Stimulated activated effector memory CD8-positive, alpha-beta T cell treated with anti-CD3 and anti-CD28 coated beads, Interleukin-12 subunit alpha, Interleukin-12 subunit beta, amount 100 ng/mL, for 72 hours (primary cell): Measurements from ENCODE around the gene ADNP.
"Not testable (repeated sequence)": the region's sequence is repeated elsewhere in the genome, so short reads cannot be mapped to it uniquely, and the experiment has no call there.

Experiments used
- ATAC-seq: fragments of 150-1000 bp; cut with Tn5 transposase; 2 replicates; pipeline ENCODE4 v1.10.0; 2021
- DNase-seq, 2 donors: peaks; one replicate each; pipeline ENCODE4 v3.0.0; 2021 to 2022; ENCODE audit warnings: low spot score in 2 of 2
- H3K27ac Mint-ChIP-seq: one replicate; pipeline ENCODE4 v1.8.0; 2022; ENCODE audit warnings: mild to moderate bottlenecking, mixed read lengths
- H3K36me3 Mint-ChIP-seq: one replicate; pipeline ENCODE4 v1.8.0; 2022; ENCODE audit warnings: mild to moderate bottlenecking, mixed read lengths
- H3K4me1 Mint-ChIP-seq: one replicate; pipeline ENCODE4 v1.8.0; 2022; ENCODE audit warnings: mixed read lengths
- H3K4me3 Mint-ChIP-seq: one replicate; pipeline ENCODE4 v1.8.0; 2022; ENCODE audit warnings: mild to moderate bottlenecking, mixed read lengths
- H3K9me3 Mint-ChIP-seq: one replicate; pipeline ENCODE4 v1.8.0; 2022; ENCODE audit warnings: mixed read lengths

Gene ADNP

DNA sequence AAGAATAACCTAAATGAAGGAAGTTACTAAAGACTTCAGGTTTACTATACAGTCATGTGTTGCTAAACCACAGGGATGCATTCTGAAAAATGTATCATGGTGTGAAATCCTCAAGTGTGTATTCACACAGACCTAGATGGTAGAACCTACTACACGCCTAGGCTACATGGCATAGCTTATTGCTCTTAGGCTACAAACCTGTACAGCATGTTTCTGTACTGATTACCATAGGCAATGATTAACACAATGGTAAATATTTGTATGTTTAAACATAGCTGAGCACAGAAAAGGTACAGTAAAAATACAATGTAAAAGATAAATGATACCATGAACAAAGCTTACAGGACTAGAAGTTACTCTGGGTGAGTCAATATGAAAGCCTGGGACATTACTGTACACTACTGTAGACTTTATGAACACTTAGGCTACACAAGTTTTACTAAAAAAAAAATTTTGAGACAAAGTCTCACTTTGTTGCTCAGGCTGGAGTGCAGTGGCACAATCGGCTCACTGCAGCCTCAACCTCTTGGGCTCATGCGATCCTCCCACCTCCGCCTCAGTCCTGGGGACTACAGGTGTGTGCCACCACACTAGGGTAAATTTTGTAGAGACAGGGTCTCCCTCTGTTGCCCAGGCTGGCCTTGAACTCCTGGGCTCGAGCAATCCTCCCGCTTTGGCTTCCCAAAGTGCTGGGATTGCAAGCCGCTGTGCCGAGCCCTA, 36.0 kb downstream of the ADNP start:
- ATAC-seq: peak; percentile 82
- Mint-ChIP-seq H3K4me1 (peaks cover 31% of the 10 kb centered on the region), H3K36me3 (peaks cover 99% of the 10 kb centered on the region), H3K4me3 (no peak overlapping the region), H3K27ac (no peak overlapping the region), H3K9me3 (no peaks in the 10 kb centered on the region)
- DNase-seq: no peak

DNA sequence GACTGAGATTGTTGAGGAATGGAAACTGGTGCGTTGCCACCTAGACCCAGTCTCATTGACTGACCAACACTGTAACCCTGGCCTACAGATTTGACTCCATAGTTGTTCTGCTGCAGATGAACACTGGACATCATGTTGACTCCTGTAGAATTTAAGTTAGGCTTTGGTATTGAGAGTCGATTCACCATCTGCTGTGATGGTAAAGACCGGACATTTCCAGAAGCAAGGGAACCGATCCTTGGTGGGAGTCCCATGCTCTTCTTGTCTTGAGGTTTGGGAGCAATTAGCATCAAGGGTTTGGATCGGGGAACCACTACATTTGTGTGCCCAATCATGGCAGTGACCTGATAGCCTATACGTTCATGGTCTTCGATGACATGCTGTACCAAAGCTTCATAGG, 37.6 kb downstream of the ADNP start:
- Mint-ChIP-seq H3K4me3 (no peak overlapping the region), H3K36me3 (peaks cover 99% of the 10 kb centered on the region), H3K4me1 (peaks cover 31% of the 10 kb centered on the region), H3K9me3 (no peaks in the 10 kb centered on the region), H3K27ac (peak overlapping the region; percentile 72)
- ATAC-seq (no peak), DNase-seq (no peak)

DNA sequence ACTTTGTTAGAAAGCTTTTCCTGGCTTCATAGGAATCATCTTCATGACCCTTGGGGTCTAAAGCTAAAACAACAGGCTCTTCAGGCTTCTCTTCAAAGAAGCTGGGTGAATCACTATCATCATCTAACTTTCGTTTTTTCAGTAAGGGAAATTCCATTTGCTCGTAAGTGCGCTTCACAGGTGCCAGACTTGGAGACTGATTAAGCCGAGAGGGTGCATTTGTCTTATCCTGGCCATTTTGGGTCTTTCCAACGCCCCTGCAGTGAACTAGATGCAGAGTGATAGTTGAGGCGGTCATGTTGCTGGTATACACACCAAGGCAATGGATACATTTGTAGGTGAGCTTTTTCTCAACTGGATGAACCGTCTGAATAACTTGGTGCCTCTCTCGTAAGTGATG, 38.8 kb downstream of the ADNP start:
- H3K4me3 Mint-ChIP-seq: no peak overlapping the region
- DNase-seq: no peak
- no peaks in the 10 kb centered on the region for H3K9me3 Mint-ChIP-seq
- peaks cover 99% of the 10 kb centered on the region for H3K36me3 Mint-ChIP-seq
- H3K27ac Mint-ChIP-seq: peak overlapping the region; percentile 72
- ATAC-seq: peak; percentile 52
- peaks cover 29% of the 10 kb centered on the region for H3K4me1 Mint-ChIP-seq

DNA sequence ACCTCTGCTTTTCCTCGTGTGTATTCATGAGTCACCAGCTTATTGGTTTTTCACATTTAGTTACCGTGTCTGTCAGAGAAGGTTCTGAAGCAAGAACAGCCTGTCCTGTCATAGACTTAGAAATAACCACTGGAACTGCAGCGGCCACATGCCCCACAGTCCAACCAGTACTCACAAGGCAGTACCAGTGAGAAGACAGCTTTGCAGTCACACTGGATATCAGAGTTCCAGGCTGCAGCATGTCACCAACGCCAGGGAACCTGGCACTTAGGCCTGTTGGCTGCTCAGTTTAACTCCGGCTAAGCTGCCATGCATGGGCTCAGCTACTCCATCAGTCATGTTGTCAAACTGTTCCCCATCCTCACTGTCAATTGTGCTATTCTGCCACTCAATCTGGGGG, 40.1 kb downstream of the ADNP start:
- peak overlapping the region; percentile 72 for H3K27ac Mint-ChIP-seq
- H3K36me3 Mint-ChIP-seq: peaks cover 91% of the 10 kb centered on the region
- no peak overlapping the region for H3K4me3 Mint-ChIP-seq
- DNase-seq: no peak
- H3K9me3 Mint-ChIP-seq: no peaks in the 10 kb centered on the region
- ATAC-seq: peak; percentile 58
- H3K4me1 Mint-ChIP-seq: peaks cover 25% of the 10 kb centered on the region

DNA sequence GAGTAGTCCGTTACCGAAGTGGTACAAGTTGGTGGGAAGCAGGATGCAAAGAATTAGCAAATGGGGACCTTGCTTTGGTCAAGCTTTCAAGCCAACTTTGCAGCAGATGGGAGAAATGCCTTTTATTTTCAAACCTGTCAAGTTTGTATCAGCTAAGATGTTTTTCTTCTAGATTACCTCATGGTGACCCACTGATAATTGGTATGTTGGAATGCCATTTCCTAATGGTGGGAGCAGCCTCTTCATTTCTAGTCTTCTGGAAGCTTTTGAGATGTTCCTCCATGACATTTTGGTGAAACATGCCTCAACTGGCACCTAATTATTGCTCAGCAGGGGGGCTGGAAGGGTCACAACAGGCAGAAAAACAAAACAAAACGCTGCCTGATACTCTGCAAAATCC, 43.7 kb downstream of the ADNP start:
- peaks cover 77% of the 10 kb centered on the region for H3K36me3 Mint-ChIP-seq
- H3K27ac Mint-ChIP-seq: no peak overlapping the region
- no peaks in the 10 kb centered on the region for H3K9me3 Mint-ChIP-seq
- DNase-seq: no peak
- peaks cover 15% of the 10 kb centered on the region for H3K4me1 Mint-ChIP-seq
- H3K4me3 Mint-ChIP-seq: no peak overlapping the region
- ATAC-seq: no peak

DNA sequence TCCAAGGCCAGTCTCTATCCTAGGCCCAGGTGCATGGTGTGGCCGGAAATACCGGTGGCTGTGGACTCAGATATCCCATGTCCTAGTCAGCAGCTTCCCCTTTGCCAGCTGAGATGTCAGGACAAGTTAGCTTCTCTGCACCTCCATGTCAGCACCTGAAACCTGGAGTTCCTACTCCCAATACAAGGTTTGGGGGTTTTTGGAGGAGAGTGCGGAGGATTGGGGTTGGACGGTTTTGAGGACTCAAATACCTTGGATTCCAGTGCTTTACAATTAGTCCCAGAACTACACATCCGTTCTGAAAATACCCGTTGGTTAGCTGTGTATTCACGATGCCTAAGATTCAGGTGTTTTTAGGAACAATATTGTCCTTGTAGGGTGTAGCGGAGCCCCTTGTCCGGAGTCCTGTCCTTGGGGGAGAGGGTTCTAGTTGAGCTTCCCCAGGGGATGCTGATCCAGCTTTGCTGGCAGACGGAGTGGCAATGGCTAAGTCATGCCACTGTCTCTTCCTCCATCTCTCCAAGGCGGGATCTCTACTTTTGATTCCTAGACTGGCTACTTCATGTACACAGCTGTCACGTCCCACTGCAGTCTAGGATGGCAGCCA, 45.0 kb downstream of the ADNP start:
- H3K9me3 Mint-ChIP-seq: no peaks in the 10 kb centered on the region
- peaks cover 64% of the 10 kb centered on the region for H3K36me3 Mint-ChIP-seq
- H3K27ac Mint-ChIP-seq: peak overlapping the region; percentile 69
- no peak overlapping the region for H3K4me3 Mint-ChIP-seq
- ATAC-seq (peak; percentile 11), DNase-seq (no peak)
- H3K4me1 Mint-ChIP-seq: peaks cover 2% of the 10 kb centered on the region

DNA sequence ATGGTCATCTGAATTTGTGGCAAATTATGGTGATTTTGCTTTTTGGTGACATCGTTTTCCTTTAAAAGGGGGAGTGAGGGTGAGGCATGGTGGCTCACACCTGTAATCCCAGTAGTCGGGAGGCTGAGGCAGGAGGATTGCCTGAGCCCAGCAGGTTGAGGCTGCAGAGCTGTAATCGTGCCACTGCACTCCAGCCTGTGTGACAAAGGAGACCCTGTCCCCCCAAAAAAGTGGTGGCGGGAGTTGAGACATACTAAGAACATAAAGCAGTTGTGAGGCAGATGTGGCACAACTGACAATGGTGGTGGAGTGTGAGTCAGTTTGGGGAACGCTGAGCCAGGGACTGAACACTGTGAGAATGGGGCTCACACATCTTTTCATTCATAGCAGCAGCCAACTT, 45.5 kb downstream of the ADNP start:
- Mint-ChIP-seq H3K27ac (peak overlapping the region; percentile 69), H3K9me3 (no peaks in the 10 kb centered on the region), H3K4me3 (no peak overlapping the region), H3K4me1 (no peaks in the 10 kb centered on the region), H3K36me3 (peaks cover 59% of the 10 kb centered on the region)
- DNase-seq (no peak), ATAC-seq (no peak)

DNA sequence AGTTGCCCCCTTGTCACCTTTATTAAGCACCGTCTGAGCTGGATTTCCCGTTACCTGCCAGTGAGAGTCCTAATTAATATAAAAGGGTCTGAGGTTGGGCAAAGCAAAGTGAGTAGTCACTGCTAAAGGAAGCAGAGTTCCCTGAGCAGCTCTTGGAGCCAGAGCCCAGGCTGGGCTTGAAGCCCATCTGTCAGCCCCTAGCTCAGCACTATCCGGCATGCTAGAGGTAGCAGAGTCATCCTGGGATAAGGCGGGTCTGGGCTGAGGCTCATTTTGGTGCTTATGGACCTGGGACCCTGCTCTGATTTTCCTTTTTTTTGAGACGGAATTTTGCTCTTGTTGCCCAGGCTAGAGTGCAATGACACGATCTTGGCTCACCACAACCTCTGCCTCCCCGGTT, 46.2 kb downstream of the ADNP start:
- Mint-ChIP-seq H3K4me3 (no peak overlapping the region), H3K4me1 (no peaks in the 10 kb centered on the region), H3K9me3 (no peaks in the 10 kb centered on the region), H3K27ac (no peak overlapping the region), H3K36me3 (peaks cover 52% of the 10 kb centered on the region)
- ATAC-seq (peak; percentile 36), DNase-seq (no peak)

DNA sequence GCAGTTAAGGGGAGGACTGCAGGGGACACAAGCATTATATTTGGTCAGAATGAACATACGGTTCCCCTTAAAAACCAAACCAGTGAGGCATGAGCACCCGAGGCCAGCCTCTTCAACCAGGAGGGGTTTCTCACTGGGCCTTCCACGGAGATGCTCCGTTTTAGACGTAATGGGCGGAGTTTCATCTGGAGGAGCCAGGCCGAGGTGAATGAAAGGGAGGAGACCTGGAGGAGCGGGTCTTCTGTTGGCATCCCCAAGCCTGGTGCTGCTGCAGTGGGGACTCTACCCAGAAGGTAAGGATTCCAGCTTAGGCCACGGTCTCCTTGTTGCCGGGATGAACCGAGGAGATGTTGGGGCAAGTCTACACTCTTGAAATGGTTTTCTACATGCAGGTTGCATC, 47.4 kb downstream of the ADNP start:
- Mint-ChIP-seq H3K36me3 (peaks cover 44% of the 10 kb centered on the region), H3K27ac (peak overlapping the region; percentile 20), H3K9me3 (no peaks in the 10 kb centered on the region), H3K4me3 (no peak overlapping the region), H3K4me1 (no peaks in the 10 kb centered on the region)
- no peak for DNase-seq
- no peak for ATAC-seq

DNA sequence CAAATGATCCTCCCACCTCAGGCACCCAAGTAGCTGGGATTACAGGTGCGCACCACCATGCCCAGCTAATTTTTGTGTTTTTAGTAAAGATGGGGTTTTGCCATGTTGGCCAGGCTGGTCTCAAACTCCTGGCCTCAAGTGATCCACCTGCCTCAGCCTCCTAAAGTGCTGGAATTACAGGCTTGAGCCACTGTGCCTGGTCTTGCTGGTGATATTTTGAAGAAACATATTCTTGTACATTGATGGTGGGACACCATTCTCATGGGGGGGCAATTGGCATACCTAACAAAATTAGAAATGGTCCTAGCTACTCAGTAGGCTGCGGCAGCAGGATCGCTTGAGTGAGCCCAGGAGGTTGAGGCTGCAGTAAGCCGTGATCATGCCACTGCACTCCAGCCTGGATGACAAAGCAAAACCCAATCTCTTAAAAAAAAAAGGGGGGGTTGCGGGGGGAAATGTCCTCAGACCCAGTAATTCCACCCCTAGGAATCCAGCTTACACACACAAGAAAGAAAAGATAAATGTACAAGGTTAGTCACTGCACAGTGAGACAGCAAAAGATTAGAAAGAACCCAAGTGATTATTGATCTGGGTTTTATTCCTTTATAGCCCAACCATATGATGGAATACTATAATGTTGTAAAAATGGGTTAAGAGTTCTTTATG, 49.3 kb downstream of the ADNP start:
- not testable (repeated sequence) for H3K9me3 Mint-ChIP-seq, H3K4me1 Mint-ChIP-seq, H3K4me3 Mint-ChIP-seq, ATAC-seq, DNase-seq, H3K27ac Mint-ChIP-seq
- peaks cover 36% of the 10 kb centered on the region for H3K36me3 Mint-ChIP-seq

DNA sequence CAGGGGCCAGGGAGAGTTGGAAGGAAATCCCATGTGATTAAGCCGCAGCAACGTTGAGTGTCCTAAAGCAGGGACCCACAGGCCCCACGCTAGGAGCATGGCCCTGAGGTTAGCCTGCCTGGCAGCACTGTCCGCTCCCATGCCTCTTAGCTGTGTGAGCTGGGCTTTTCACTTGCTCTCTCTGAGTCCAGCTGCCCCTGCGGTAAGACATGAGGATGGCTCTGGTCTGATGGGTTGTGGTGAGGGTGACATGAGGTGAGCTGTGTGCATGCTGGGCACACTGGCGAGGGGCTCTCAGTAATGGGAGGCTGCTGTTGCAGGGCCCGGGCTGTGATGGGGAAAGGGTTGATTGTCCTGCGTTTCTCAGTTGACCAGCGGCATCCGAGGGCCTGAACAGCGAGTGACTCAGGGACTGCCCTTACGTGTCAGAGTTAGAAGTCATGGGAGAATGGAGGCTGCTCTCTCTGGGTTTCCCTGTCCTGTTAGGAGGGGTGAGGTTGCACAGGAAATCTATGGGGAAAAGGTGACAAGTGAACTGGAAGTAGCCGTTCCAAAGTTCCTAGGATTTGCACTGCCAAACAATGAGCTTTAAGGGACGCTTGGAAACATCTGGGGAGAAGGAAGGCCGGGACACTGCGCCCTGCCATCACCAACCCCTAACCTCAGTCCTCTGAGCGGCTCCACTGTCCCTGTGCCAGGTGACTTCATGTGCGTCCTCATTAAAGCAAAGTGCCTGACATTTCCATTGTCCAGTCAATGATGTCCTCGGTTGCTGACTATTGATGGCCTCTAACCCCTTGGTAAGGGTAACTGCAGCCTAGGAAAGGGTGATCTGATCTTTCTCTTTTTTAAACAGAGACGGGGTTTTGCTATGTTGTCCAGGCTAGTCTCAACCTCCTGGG, 51.3 kb downstream of the ADNP start:
- ATAC-seq: no peak
- DNase-seq: no peak
- Mint-ChIP-seq H3K9me3 (no peaks in the 10 kb centered on the region), H3K27ac (no peak overlapping the region), H3K4me1 (no peaks in the 10 kb centered on the region), H3K36me3 (peaks cover 25% of the 10 kb centered on the region), H3K4me3 (no peak overlapping the region)

DNA sequence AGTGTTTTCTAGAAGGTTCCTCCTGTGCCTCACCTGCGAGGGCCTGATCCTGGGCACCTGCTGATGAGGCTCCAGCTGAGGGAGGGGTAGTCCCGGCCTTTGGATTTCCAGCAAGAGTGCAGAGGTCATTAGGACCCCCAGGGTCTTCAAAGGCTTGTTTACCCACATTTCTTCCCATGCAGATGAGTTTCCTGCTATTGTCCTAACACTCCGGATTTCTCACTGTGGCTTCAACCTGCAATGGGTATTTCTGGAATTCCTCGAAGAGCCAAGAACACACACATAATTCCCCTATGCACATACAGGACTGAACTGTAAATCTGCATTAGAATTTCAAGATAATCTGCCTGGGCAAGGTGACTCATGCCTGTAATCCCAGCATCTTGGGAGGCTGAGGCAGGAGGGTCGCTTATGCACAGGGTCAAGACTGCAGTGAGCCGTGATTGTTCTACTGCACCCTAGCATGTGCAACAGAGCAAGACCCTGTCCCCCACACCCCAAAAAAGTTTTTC, 53.9 kb downstream of the ADNP start:
- H3K4me3 Mint-ChIP-seq: no peak overlapping the region
- H3K36me3 Mint-ChIP-seq: peaks cover 22% of the 10 kb centered on the region
- H3K27ac Mint-ChIP-seq: peak overlapping the region; percentile 65
- DNase-seq: no peak
- no peaks in the 10 kb centered on the region for H3K9me3 Mint-ChIP-seq
- no peaks in the 10 kb centered on the region for H3K4me1 Mint-ChIP-seq
- no peak for ATAC-seq

DNA sequence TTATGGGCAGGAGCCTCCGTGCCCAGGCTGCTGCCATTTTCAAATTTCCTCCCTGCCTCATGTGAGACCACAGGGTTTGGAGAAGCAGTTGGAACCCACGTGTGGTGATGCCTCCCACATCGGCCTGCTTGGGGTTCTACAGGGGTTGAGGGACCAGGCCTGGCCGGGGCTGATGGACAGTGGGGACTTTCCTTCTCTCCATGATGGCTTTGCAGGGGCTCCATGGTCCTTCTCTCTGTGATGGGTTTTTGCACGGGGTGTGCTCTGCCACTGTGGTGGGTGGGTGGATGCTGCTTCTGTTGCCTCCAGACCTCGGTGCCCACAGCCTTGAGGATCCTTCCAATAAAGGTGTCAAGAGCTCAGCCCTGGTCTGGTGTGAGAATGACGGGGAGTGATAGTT, 54.4 kb downstream of the ADNP start:
- H3K4me1 Mint-ChIP-seq: no peaks in the 10 kb centered on the region
- no peaks in the 10 kb centered on the region for H3K9me3 Mint-ChIP-seq
- H3K27ac Mint-ChIP-seq: peak overlapping the region; percentile 65
- H3K4me3 Mint-ChIP-seq: no peak overlapping the region
- ATAC-seq (no peak), DNase-seq (no peak)
- peaks cover 22% of the 10 kb centered on the region for H3K36me3 Mint-ChIP-seq

DNA sequence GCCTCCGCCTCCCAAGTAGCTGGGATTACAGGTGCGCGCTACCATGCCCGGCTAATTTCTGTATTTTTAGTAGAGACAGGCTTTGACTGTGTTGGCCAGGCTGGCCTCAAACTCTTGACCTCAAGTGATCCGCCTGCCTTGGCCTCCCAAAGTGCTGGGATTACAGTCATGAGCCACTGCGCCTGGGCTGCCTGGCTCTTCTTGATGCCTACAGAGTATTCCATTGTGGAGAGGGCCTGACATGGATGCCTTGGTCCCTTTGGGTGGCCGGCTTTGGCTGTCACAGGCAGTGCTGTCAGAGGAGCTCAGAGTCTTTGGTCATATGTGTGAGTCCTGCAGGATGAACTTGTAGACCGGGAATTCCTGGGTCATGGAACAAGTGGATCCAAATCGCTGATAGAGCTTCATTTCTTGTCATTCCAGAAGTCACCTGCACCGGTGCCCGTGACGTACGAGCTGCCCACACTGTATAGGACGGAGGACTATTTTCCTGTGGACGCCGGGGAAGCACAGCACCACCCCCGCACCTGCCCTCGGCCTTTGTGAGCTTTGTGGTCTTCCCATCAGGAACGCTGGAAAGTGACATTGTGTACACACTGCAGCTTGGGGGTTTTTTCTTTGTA, 55.1 kb downstream of the ADNP start:
- Mint-ChIP-seq H3K4me3 (no peak overlapping the region), H3K27ac (no peak overlapping the region), H3K4me1 (no peaks in the 10 kb centered on the region), H3K36me3 (peaks cover 22% of the 10 kb centered on the region), H3K9me3 (no peaks in the 10 kb centered on the region)
- DNase-seq (no peak), ATAC-seq (no peak)
